HG03066 (cell line): ENCODE data around the gene LGR5.

Experiments used
- ATAC-seq: cut with Tn5 transposase; IDR thresholded peaks from one replicate; pipeline ENCODE4 v1.9.1; 2021; ENCODE audit warnings: low read depth; ENCODE audit not compliant: unreplicated experiment

The LGR5 gene

DNA sequence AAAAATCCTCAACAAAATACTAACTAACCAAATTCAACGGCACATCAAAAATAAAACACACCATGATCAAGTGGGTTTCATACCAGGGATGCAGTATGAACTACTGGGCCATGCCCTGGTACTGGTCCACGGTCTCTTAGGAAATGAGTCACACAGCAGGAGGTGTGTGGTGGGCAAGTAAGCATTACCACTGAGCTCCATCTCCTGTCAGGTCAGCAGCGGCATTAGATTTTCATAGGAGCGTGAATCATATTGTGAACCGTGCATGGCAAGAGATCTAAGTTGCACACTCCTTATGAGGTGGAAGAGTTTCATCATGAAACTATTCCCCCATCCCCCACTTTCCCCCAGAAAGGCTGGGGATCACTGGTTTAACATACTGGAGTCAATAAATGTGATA, 6.7 kb upstream of the LGR5 start:
- ATAC-seq, result no peak

GRCh38 chr12:71436696-71437095, 2.9 kb upstream of the LGR5 start:
- ATAC-seq, result no peak

GRCh38 chr12:71438670-71439361, 782 bp upstream of the LGR5 start:
- no peak for ATAC-seq

DNA sequence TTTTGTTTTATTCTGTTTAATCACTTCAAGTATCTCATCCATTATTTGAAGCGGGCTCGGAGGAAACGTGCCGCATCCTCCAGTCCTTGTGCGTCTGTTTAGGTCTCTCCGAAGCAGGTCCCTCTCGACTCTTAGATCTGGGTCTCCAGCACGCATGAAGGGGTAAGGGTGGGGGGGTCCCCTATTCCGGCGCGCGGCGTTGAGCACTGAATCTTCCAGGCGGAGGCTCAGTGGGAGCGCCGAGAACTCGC, 311 bp upstream of the LGR5 start:
- ATAC-seq, result no peak

- ATAC-seq, result no peak
Observed at GRCh38 chr12:71440345-71440762, 756 bp downstream of the LGR5 start.

GRCh38 chr12:71440763-71441748, 1.5 kb downstream of the LGR5 start:
- no peak for ATAC-seq

- no peak for ATAC-seq
Observed at GRCh38 chr12:71441836-71442566, 2.4 kb downstream of the LGR5 start.

DNA sequence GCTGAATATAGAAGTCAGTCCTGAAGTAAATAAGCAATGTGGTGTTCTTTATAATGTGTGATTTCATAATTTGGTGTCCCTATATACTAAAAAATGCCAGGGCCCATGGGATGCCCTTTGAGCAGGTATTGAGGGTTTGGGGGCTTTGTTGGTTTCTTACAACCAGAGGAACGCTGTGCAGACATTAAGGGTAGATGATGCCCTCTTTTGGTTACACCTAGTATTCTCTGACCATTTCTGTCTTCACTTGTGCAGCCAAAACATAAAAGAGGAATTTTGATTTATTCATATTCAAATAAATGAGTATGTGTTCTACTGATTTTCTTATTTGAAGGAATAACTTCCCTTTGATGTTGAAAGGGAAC, 3.0 kb downstream of the LGR5 start:
- no peak for ATAC-seq

- no peak for ATAC-seq
Observed at GRCh38 chr12:71445071-71445470, 5.5 kb downstream of the LGR5 start.

DNA sequence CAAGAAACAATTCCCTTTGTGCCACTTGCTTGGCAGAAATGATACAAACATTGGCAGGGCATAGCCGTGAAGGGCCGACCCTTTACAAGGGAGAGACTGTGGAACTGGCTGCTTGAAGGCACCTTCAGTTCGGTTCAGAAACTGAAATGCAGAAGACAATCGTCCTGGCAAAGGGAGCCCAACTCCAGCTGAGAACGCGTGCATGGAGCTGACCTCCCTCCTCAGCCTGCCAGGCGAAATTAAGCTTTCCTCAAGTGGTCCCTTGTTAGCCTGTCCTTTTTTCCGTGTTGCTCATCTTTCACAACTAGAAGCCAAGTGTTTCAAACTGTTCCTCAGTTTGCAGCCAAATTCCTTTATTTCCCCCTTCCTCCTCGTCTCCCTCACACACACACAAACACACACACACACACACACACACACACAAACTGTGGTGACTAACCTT, 8.1 kb downstream of the LGR5 start:
- ATAC-seq, result no peak

DNA sequence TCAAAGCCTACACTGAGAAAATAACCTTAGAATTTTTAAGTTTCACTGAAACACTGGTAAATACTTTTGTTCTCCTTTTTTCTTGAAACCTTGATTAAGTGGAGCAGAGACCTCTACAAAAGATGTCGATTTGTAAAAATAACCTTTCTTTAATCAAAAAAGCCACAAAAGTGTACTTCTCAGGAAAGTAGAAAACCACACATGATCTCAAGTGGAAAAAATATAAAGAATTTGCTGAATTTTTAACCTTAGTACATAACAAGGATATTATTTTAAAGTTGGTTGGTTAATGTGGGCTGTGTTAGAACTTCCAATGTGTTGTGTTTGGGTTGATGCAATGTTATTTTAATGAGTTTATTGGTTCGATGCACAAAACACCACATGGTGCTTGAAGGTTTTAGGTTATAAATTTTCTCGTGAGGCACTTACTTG, 8.6 kb downstream of the LGR5 start:
- no peak for ATAC-seq

DNA sequence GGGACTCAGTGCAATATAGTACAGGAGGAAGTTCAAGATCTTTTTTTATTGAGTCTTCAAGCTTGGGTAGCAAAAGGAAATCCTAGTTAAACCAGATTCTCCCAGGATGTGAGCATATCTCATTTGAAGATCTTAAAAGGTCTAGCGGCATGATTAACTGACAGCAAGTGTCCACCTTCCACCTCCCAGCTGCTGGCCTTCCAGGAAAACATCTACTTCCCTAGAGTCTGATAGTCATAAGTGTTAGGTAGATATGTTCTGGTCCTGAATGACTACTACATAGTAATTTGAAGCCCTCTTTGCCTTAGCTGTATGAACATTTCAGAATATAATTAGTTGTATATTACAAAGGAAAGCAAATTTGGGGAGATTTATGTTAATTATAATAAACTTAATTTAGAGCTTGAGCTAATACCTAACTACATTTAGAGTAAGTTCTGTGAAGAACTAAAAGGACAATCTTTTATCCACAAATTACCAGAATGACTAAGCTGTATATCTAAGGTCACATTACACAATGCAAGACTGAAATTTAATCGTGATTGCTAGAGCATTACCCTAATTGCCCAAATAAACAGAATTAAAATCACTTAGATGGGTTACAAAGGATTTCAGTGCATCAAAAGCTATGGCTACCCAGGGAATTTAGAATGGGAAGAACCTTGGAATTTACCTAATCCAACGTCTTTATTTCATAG, 9.9 kb downstream of the LGR5 start:
- ATAC-seq, result no peak

GRCh38 chr12:71452006-71452405, 12.4 kb downstream of the LGR5 start:
- ATAC-seq, result no peak

- no peak for ATAC-seq
Observed at GRCh38 chr12:71455028-71455737, 15.6 kb downstream of the LGR5 start.

DNA sequence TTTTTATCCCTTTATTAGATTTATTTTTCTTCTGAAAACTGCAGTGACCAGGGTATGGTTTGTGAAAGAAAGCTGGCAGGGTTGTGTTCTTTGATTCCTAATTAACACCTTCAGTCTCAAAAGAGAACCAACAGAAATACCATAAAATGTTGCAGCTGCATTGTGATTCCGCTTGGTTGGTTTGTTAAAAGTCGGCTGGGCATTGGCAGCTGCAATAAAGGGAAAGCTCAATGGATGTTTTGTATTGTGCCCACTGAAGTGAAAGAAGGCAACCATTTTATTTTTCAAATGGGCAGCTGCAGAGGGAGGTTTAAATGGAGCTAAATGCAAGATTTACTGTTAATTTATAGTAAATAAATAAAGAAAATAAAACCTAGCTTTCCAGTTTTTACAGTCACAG, 16.7 kb downstream of the LGR5 start:
- no peak for ATAC-seq

DNA sequence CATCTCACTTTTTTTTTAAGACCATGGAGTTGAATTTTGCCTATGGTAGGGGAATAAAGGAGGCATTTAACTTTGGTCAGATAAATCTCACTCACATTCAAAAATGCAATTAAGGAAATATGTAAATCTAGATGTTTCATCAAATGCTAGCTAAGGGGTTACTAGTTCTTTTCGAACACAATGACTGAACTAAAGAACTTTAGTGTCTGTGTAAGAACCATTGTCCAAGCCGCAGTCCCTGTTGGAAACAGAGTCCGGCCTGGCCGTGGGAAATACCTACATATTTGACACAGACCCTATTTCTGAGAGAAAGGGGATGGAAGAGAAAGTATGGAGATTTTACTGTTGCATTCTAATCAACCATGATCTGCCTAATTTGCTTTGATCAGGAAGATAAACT, 17.4 kb downstream of the LGR5 start:
- ATAC-seq, result no peak

DNA sequence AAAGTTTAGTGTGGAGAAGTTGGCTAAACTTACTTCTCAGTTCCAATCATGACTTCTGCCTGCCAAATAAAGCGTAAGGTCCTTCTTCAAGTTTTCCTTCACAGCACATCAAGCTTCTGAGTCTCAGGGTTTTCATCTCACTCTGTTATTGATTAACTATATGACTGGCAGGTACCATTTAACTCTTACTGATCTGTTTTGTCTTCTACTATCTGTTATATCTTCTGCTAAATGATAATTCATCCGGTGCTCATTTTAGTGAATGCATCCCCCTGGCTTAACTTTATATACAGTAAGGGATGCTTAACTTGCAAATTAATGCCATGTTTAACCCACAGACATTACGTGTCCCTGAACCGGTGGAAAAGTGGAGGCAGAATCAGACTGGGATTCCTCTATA, 20.7 kb downstream of the LGR5 start:
- no peak for ATAC-seq

DNA sequence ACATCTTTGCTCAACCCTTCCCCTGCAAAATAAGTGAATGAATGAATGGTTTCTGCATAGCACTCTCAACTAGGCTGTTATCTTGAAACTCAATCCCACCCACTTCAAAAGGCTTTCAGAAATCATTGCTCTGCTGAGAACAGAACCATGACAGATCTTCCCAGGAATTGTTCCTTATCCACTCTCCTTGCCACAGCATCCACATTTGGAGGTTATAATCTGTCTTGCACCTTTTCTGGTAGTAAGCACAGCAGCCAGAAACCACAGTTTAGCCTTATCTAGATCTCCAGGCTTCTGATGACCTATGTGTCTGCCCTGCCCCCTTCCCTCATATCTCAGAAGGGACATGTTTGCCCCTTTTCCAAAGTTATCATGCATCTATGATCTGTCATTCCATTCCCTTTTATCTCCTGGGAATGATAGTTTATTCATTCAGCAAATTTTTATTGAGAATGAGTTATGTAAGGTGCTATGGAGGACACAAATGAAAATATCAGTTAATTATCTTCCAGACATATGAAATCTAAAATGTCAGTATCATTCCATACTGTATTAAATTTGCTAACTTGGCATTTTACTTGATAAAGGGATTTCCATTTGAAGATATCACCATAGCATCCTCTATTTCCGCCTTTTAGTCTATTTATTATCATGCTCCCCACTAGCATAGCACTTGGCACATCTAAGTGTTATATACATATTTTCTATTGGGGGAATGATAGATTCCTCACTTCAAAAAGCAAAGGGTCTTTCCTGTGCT, 21.4 kb downstream of the LGR5 start:
- no peak for ATAC-seq

DNA sequence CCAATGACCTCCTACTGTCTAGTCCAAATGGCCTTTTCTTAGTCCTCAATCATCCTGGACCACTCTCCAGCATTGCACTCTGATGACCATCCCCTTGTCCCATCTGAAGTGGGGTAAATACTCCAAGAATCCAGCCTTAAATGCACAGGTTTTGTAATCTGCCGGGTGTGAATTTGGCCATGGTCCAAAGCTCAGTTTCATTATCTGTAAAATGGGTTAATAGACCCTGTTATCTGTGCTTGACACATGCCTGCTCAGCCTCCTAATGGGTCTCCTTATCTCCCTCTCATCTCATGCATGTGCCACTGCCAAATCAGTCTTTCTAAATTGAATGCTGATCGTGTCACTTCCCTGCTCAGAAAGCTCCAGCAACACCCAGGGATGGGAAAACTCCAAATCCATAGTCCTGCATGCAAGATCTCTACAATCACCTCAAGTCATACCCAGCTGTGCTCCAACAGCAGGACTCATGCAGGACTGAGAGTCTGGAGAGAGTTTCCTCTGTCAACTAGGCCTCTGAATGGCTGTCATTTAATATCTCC, 22.3 kb downstream of the LGR5 start:
- ATAC-seq, result no peak
